PFSK-1 (cell line): Measurements from ENCODE around the gene FATE1.

Source experiments
- POLR2AphosphoS5 ChIP-seq: IDR thresholded peaks from 2 replicates; pipeline ENCODE4 v1.6.1; 2012; ENCODE audit warnings: low read depth, mild to moderate bottlenecking, control low read depth, low read length, moderate library complexity
- SIN3A ChIP-seq: IDR thresholded peaks from 2 replicates; pipeline ENCODE4 v1.6.1; 2012; ENCODE audit warnings: mild to moderate bottlenecking, low read length, moderate library complexity, borderline replicate concordance; ENCODE audit not compliant: insufficient read depth
- TF ChIP-seq, protein P1 (sequence below), 2 experiments: IDR thresholded peaks; 2 replicates each; pipeline versions ENCODE4 v1.6.1 to v1.8.0; 2011 to 2012; ENCODE audit warnings: low read depth in 2 of 2, low read length in 2 of 2, control low read depth in 1 of 2, inconsistent platforms in 1 of 2, mild to moderate bottlenecking in 1 of 2, moderate library complexity in 1 of 2; ENCODE audit not compliant: insufficient read depth in 1 of 2

DNA sequence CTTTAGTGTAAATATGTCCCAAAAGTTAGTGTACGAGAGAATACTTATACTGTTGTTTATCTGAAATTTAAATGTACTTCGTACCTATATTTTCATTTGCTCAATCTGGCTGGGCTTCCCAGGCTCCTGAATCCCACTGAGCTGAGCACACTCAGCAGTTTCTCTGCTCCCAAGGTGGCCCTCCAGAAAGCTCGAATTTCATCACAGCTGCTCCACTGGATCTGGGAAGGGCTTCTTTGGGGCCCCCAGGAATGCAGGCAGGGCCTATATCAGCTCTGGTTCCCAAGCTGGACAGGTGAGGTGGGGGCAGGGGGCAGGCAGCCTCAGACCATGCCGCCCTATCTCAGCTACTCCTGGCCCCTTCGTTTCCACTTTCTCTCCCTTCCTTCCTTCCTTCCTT, 1.5 kb upstream of the FATE1 start:
- no peak for TF ChIP-seq POLR2AphosphoS5
- TF ChIP-seq, protein P1, sequence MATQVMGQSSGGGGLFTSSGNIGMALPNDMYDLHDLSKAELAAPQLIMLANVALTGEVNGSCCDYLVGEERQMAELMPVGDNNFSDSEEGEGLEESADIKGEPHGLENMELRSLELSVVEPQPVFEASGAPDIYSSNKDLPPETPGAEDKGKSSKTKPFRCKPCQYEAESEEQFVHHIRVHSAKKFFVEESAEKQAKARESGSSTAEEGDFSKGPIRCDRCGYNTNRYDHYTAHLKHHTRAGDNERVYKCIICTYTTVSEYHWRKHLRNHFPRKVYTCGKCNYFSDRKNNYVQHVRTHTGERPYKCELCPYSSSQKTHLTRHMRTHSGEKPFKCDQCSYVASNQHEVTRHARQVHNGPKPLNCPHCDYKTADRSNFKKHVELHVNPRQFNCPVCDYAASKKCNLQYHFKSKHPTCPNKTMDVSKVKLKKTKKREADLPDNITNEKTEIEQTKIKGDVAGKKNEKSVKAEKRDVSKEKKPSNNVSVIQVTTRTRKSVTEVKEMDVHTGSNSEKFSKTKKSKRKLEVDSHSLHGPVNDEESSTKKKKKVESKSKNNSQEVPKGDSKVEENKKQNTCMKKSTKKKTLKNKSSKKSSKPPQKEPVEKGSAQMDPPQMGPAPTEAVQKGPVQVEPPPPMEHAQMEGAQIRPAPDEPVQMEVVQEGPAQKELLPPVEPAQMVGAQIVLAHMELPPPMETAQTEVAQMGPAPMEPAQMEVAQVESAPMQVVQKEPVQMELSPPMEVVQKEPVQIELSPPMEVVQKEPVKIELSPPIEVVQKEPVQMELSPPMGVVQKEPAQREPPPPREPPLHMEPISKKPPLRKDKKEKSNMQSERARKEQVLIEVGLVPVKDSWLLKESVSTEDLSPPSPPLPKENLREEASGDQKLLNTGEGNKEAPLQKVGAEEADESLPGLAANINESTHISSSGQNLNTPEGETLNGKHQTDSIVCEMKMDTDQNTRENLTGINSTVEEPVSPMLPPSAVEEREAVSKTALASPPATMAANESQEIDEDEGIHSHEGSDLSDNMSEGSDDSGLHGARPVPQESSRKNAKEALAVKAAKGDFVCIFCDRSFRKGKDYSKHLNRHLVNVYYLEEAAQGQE (IDR thresholded peaks at IDR 0.05; ENCODE audit: insufficient read depth in 1 of 2, low read depth in 2 of 2, low read length in 2 of 2): no peak
- no peak for TF ChIP-seq SIN3A
